Ovary (tissue), 9 donors: ENCODE measurements around the gene GABBR2. TPM values are rescaled to one million over a fixed set of nuclear protein-coding genes. Genes with fewer than 3 reads are reported as not detected.

Experiments
- DNase-seq, 5 donors: peaks; one replicate each; pipeline ENCODE4 v3.0.0-alpha.2; 2019 to 2020
- H3K27ac ChIP-seq, 2 donors: fragments of 200-600 bp; one replicate each; pipeline versions ENCODE4 v1.5.1 to v1.8.0; 2019 to 2022
- H3K27me3 ChIP-seq: fragments of 200-600 bp; one replicate; pipeline ENCODE4 v1.8.0; 2022
- H3K36me3 ChIP-seq: fragments of 200-600 bp; sonication (generic); one replicate; pipeline ENCODE4 v1.5.1; 2019
- H3K4me1 ChIP-seq: one replicate; pipeline ENCODE4 v1.8.1; 2013; ENCODE audit warnings: mild to moderate bottlenecking, moderate library complexity; ENCODE audit not compliant: insufficient read depth
- H3K4me3 ChIP-seq: fragments of 200-600 bp; sonication (generic); one replicate; pipeline ENCODE4 v1.5.1; 2017
- H3K9me3 ChIP-seq, 2 donors: fragments of 200-600 bp in 1 of 2; sonication (generic) in 1 of 2; one replicate each; pipeline versions ENCODE4 v1.5.1 to v1.8.1; 2013 to 2019; ENCODE audit warnings: mild to moderate bottlenecking in 1 of 2, moderate library complexity in 1 of 2
- CTCF ChIP-seq, 3 donors: fragments of 450-650 bp in 2 of 3; fragments of 200-600 bp in 1 of 3; IDR thresholded peaks; one replicate each; pipeline versions ENCODE4 v1.5.1 to v1.8.0; 2016 to 2022; ENCODE audit warnings: antibody characterized with exemption in 3 of 3, mild to moderate bottlenecking in 1 of 3
- EP300 ChIP-seq: sonication (generic); formaldehyde crosslinking; IDR thresholded peaks from one replicate; pipeline ENCODE4 v1.6.1; 2017; ENCODE audit warnings: antibody characterized with exemption
- POLR2A ChIP-seq: fragments of 450-650 bp; IDR thresholded peaks from one replicate; pipeline ENCODE4 v1.6.1; 2017; ENCODE audit warnings: antibody characterized with exemption, mild to moderate bottlenecking, moderate library complexity
- WGBS, 3 donors: extraction: QIAGEN DNeasy Blood & Tissue Kit in 1 of 3; methylation state at CpG; one replicate each; pipeline versions ENCODE4 v1.1.5 to v1.1.7; 2013 to 2017; 5-methylcytosine and 5-hydroxymethylcytosine counted together
- intact Hi-C, 4 donors: fragments of 100-400 bp; cut with DNase I; formaldehyde crosslinking; loops; one replicate each; pipeline versions ENCODE4 v1.11.0 to v1.15.1; 2022 to 2023
- polyA plus RNA-seq, 2 donors: library from polyadenylated mRNA; stranded (reverse); fragments of 200-250 nt in 1 of 2; fragments of 350-450 nt in 1 of 2; fragmentation: Illumina TruSeq in 1 of 2; extraction: RNeasy Lipid Tissue Mini Kit (QIAGEN cat#74804) in 1 of 2; gene quantifications; one replicate each; pipeline ENCODE4 v1.2.3, GENCODE V29; 2013 to 2014
- total RNA-seq, 7 donors: library from RNA; depleted of rRNA in 2 of 7; stranded (reverse); fragments of >200 nt in 2 of 7; fragmentation: NEBNext Ultra II Directional in 3 of 7; extraction: Animal tissue kit (Norgen Biotek cat#: 25700) in 3 of 7; gene quantifications; one replicate each; pipeline versions ENCODE4 v1.1.0 to v1.2.4, GENCODE V29; 2016 to 2023
- donor health status: DM: no; HTN: no; CAD: no; lungs with moderate emphysema.
- donor health status: DM: no; HTN: no; CAD: no.
- donor health status: Bipolar disorder and iron deficiency.
- donor health status: DM: yes; HTN: yes; CAD: no.
- donor health status: DM: no; HTN: no; CAD: no.
- donor health status: DM: yes; HTN: yes; CAD: no.

GABBR2 gene
- total and polyA plus RNA-seq, 9 donors = 0.05 to 0.30 (median 0.22) TPM; not detected in 6

GRCh38 chr9:98564714-98565113 lies 144.0 kb downstream of the GABBR2 start:
- 79 to 84% (median 83%) methylated on average over 4 of the region's 4 CpGs for WGBS, 3 donors
- H3K27ac ChIP-seq = no peak overlapping the region
- no peaks in the 10 kb centered on the region for H3K9me3 ChIP-seq
- no peaks in the 10 kb centered on the region for H3K36me3 ChIP-seq
- no peak overlapping the region for H3K4me3 ChIP-seq
- H3K4me1 ChIP-seq = no peaks in the 10 kb centered on the region
- intact Hi-C loops = no loop called here
- no peak for TF ChIP-seq CTCF (IDR thresholded peaks at IDR 0.05)
- TF ChIP-seq POLR2A = no peak
- TF ChIP-seq EP300 = no peak
- H3K27me3 ChIP-seq = peaks cover 2% of the 10 kb centered on the region
- no peak for DNase-seq

GRCh38 chr9:98563988-98564387 lies 144.7 kb downstream of the GABBR2 start:
- TF ChIP-seq EP300 = no peak
- TF ChIP-seq CTCF (IDR thresholded peaks at IDR 0.05) = no peak
- TF ChIP-seq POLR2A = no peak
- WGBS, 3 donors = 71 to 76% (median 74%) methylated on average over 6 of the region's 6 CpGs
- DNase-seq = no peak
- Histone ChIP-seq H3K36me3 (no peaks in the 10 kb centered on the region), H3K4me1 (no peaks in the 10 kb centered on the region), H3K27ac (no peak overlapping the region), H3K27me3 (peaks cover 2% of the 10 kb centered on the region), H3K4me3 (no peak overlapping the region), H3K9me3 (no peaks in the 10 kb centered on the region)
- intact Hi-C loops = no loop called here

- Histone ChIP-seq H3K4me3 (no peak overlapping the region), H3K27me3 (peaks cover 2% of the 10 kb centered on the region), H3K9me3 (no peaks in the 10 kb centered on the region), H3K27ac (no peak overlapping the region), H3K36me3 (no peaks in the 10 kb centered on the region), H3K4me1 (no peaks in the 10 kb centered on the region)
- TF ChIP-seq POLR2A (no peak), CTCF (IDR thresholded peaks at IDR 0.05) (no peak), EP300 (no peak)
- 80 to 86% (median 82%) methylated on average over 14 of the region's 14 CpGs for WGBS, 3 donors
- intact Hi-C loops = no loop called here
- DNase-seq = no peak
These were observed 145.4 kb downstream of the GABBR2 start for GRCh38 chr9:98563212-98563907.

- DNase-seq = no peak
- Histone ChIP-seq H3K27me3 (peaks cover 2% of the 10 kb centered on the region), H3K9me3 (no peaks in the 10 kb centered on the region), H3K4me3 (no peak overlapping the region), H3K27ac (no peak overlapping the region), H3K4me1 (no peaks in the 10 kb centered on the region), H3K36me3 (no peaks in the 10 kb centered on the region)
- TF ChIP-seq EP300 (no peak), POLR2A (no peak), CTCF (IDR thresholded peaks at IDR 0.05) (no peak)
- intact Hi-C loops = no loop called here
These were observed 149.2 kb downstream of the GABBR2 start for GRCh38 chr9:98559561-98559960.
